GM19395 (cell line): Measurements from ENCODE around the gene AP2M1.
A peak's percentile ranks its signal among the peaks of the same experiment; 100 is the strongest.
"Not testable (repeated sequence)": the region's sequence is repeated elsewhere in the genome, so short reads cannot be mapped to it uniquely, and the experiment has no call there.

ENCODE experiments used
- ATAC-seq: cut with Tn5 transposase; IDR thresholded peaks from one replicate; pipeline ENCODE4 v1.9.1; 2021; ENCODE audit warnings: mild to moderate bottlenecking, moderate library complexity; ENCODE audit not compliant: unreplicated experiment

AP2M1 gene

DNA sequence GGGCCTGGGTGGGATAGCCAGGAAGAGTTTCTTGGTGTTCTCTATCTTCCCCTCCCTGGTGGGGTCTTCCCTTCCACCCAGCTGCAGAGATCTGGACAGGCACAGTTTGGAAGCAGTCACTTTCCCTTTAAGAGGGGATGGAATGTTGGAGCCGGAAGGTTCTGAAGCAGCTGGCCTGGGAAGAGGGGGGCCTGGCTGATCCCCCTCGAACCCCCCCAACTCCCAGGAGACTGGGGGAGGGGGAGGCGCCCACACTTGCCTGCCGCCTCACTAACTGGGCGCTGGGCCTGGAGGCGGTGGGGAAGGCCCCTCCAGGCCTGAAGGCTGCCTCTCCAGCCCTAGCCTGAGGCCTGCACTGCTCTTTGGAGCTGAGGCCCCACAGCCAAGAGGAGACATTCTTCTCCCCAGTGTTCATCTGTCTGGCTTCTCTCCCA is 18.1 kb upstream of the AP2M1 start:
- ATAC-seq, result no peak

GRCh38 chr3:184157206-184157605 is 17.4 kb upstream of the AP2M1 start:
- no peak for ATAC-seq

GRCh38 chr3:184158404-184158803 is 16.3 kb upstream of the AP2M1 start:
- no peak for ATAC-seq

DNA sequence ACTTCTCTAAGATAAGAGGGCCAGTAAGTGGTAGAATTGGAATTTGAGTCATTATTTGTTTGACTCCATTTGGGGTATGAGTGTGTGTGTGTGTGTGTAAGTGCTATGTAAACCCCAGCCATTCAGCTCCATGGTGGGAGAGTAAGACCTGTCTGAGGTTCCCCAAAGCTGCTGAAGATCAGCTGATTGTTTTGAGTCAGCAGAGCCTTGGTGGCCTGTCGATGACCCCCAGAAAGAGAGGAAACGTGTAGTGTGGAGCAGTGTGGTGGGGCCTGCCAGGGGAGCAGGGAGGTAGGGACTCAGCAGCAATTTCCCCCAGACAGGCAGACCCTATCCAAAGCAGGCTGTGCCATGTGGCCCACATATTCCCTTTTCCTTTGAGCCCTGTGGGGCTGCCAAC is 14.2 kb upstream of the AP2M1 start:
- ATAC-seq, result no peak

GRCh38 chr3:184162571-184163070 is 12.0 kb upstream of the AP2M1 start:
- ATAC-seq, result not testable (repeated sequence)

DNA sequence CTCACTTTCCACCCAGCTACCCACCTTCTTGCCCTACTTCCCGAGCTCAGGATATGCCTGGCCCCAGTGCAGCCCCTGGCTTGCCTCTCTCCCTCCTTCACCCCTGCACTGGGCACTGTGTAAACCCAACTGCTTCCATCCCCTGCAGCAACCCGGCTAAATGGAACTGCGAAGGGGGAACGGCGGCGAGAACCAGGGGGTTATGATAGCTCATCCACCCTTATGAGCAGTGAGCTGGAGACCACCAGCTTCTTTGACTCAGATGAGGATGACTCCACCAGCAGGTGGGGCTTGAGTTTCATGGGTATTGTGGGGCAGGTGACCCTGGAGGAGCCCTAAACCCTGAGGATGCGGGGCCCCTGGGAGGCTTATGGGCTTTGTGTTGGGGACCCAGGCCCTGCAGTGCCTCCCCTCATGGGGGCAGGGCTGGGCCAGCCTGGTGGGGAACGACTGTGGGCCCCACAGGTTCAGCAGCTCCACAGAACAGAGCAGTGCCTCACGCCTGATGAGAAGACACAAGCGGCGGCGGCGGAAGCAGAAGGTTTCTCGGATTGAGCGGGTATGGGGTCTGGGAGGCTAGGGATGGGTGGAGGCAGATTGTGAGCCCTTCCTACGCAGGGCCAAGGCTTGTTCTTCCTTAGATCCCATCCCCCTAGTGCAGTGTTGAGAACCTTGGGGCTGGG is 9.9 kb upstream of the AP2M1 start:
- no peak for ATAC-seq

- ATAC-seq, result no peak
Measured at GRCh38 chr3:184165543-184165942, 9.1 kb upstream of the AP2M1 start.

- ATAC-seq, result no peak
Measured at GRCh38 chr3:184166671-184167070, 8.0 kb upstream of the AP2M1 start.

GRCh38 chr3:184167786-184168185 is 6.9 kb upstream of the AP2M1 start:
- ATAC-seq, result no peak

DNA sequence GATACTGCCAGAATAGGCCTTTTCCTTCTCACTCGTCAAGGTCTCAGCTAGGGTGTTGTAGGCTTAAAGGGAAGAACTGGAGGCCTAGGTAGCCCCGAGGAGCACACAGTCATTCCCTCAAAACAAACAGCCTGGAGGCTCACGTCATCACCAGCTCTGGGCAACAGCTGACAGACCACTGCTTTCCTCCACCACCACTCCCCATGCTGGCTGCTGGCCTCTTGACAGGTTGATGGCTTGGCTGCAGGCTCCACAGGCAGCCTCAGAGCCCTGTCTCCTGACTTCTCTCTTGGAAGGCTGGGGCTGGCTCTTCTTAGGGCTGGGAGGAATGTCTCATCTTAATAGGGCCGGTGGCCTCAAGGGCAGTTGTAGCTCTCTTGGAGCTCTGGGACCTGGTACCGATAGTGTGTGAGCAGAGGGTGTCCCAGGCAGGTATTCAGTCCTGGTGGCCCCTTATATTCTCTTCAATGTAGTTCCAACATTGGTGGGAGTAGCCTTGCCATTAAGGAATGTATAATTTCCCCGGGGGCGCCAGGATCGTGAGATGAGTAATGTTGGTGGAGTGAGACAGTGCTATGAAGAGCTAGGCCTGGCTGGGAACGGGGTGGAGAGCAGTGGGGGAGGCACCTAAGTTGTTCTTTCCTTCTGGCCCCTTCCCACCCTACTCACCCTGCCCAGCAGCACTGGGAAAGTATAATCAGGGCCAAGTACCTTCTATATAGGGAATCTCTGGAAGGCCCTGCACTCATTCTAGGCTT is 6.1 kb upstream of the AP2M1 start:
- no peak for ATAC-seq

DNA sequence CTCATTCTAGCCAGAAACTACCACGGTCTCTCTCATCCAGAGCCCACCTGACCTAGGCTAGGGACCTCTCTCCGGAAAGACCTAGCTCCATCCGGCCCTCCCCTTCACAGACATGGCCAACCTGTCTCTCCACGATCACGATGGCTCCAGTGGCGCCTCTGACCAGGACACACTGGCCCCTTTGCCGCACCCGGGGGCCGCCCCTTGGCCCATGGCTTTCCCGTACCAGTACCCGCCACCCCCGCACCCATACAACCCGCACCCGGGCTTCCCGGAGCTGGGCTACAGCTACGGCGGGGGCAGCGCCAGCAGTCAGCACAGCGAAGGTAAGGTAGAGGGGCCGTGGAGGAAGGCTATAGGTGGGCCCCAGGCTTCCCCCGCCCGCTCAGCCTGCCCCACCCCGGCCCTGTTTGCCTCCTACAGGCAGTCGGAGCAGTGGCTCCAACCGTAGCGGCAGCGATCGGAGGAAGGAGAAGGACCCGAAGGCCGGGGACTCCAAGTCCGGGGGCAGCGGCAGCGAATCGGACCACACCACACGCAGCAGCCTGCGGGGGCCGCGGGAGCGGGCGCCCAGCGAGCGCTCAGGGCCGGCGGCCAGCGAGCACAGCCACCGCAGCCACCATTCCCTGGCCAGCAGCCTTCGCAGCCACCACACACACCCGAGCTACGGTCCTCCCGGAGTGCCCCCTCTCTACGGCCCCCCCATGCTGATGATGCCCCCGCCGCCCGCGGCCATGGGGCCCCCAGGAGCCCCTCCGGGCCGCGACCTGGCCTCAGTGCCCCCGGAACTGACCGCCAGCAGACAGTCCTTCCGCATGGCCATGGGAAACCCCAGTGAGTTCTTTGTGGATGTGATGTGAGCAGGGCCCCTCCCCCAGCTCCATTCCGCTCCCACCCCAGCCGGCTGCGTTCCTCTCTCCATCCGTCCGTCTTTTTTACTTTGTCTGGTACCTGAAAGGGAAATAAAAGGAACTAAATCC is 4.5 kb upstream of the AP2M1 start:
- ATAC-seq, result no peak

- no peak for ATAC-seq
Measured at GRCh38 chr3:184171562-184171961, 3.1 kb upstream of the AP2M1 start.

DNA sequence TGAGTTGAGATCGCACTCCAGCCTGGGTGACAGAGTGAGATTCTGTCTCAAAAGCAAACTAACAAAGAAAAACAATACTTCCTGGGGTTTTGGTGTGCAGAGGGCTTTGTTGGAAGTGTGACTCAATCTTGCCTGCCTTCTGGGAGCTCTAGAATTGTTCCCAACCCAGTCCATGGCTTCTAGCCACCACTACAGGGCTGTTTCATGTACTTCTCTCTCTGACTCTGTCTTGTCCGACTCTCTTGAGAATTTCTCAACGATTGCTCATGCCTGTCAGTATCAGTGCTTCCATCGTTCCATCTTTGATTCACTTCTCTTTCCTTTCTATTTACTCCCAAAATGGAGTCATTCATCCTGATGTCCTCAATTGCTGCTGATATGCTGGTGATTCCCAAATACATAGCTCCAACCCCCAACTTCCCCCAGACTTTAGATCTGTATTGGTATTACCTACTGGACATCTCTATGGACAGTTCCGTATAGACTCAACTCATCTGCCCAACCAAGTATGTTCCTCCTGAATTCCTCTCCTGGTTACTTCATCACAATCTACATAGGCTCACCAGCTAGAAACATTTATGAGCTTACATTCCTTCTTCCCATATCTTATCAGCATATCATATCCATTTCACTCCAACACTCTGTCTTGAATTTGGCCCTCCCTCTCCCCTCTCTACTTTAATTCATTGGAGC is 1.8 kb upstream of the AP2M1 start:
- no peak for ATAC-seq

- no peak for ATAC-seq
Measured at GRCh38 chr3:184173374-184173722, 1.3 kb upstream of the AP2M1 start.

DNA sequence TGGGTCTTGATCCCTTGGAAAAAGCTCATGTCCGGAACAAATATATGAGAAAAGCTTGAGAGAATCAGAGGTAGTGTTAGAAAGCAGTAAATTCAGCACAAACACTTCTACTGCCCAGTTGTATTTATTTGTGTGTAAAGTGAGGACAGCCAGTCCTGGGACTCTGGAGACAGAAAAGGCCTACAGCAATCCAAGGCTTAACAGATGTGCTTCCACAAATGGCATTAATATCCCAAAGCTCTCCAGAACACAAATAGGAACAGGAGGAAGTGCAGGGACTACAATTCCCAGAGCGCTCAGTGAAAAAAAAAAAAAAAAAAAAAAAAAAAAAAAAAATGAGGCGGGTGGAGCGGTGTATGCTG is 390 bp upstream of the AP2M1 start:
- peak; percentile 20 for ATAC-seq

DNA sequence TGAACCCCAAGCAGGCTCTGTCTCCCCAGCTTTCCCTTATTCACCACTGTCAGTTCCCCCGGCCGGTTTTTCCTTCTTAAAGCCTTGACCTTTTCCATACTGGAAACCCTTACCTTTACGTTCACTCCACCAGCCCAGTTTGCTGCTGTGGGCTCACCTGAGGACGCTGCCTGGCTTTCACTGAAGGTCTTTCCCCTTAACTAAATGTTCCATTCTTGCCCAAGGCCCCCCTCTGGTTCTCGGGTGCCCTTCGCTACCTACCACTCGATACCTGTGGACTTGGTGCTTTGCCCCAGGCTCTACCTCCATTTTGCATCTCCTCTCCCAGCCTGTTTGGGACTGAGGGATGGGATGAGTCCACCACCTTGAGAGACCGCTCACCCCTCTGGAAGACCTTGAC is 851 bp downstream of the AP2M1 start:
- ATAC-seq, result no peak

DNA sequence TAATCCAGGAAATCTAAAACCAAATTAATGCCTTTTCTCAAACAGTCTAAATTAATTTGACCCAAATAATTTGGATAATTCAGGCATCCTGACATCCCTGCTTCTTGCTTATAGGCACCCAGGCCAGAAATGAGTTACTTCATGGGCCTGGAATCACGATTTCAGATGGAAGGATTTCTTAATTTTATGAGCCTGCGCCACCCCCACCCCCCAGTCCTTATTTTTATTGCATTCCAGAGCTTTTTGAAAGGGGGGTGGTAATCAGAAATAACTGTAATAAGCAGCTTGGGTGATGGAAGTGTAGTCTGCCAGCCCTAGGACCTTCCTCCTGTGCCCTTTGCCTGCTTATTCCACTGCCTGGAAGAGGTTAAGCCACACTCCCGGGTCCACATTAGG is 1.3 kb downstream of the AP2M1 start:
- ATAC-seq, result no peak

- ATAC-seq, result no peak
Measured at GRCh38 chr3:184176377-184177330, 2.0 kb downstream of the AP2M1 start.

DNA sequence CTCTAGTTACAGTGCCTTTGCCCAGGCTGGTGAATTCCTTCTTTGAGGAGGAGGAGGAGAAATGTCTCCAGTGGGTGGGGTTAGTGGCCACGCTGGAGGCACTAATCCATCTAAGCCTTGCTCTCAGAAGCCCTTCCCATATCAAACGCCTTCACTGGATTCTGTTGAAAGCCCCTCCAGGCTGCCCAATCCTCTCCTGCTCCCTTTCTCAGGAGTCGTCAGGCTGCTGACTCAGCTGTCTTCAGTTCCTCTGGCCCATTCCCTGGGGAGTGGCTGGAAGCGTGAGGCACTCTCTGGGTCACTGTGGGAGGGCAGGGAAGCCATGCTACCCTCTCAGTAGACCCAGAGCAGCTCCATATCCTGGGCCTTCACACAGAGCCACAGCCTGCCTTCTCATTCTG is 2.7 kb downstream of the AP2M1 start:
- ATAC-seq, result no peak
